CD4-positive, alpha-beta T cell treated with Interleukin-6 at 100 ng/mL for 8 hours (primary cell): ENCODE results near the gene SNRNP25.

ENCODE experiments used
- DNase-seq: peaks from one replicate; pipeline ENCODE4 v3.0.0-alpha.2; 2020; ENCODE audit warnings: mixed read lengths, low spot score

SNRNP25 gene

GRCh38 chr16:63998-64913 is 10.6 kb downstream of the SNRNP25 start:
- DNase-seq: no peak

- DNase-seq: no peak
Measured at GRCh38 chr16:64914-65255, 11.3 kb downstream of the SNRNP25 start.

GRCh38 chr16:65745-66144 is 12.1 kb downstream of the SNRNP25 start:
- peak; percentile 80 for DNase-seq

GRCh38 chr16:66309-67182 is 12.9 kb downstream of the SNRNP25 start:
- no peak for DNase-seq

- no peak for DNase-seq
Measured at GRCh38 chr16:67183-67791, 13.7 kb downstream of the SNRNP25 start.

- DNase-seq: no peak
Measured at GRCh38 chr16:67884-68789, 14.5 kb downstream of the SNRNP25 start.

GRCh38 chr16:69181-69580 is 15.6 kb downstream of the SNRNP25 start:
- DNase-seq: no peak

- DNase-seq: no peak
Measured at GRCh38 chr16:71210-71539, 17.5 kb downstream of the SNRNP25 start.

GRCh38 chr16:71540-72401 is 18.1 kb downstream of the SNRNP25 start:
- DNase-seq: no peak

GRCh38 chr16:72561-73548 is 19.2 kb downstream of the SNRNP25 start, which contains the start of gene RHBDF1:
RHBDF1 (minus strand) TSS chr16:72631; CDS start chr16:65015, 7,616 bp downstream.
- DNase-seq: no peak

- no peak for DNase-seq
Measured at GRCh38 chr16:74051-74746, 20.6 kb downstream of the SNRNP25 start.

- DNase-seq: no peak
Measured at GRCh38 chr16:74747-75334, 21.2 kb downstream of the SNRNP25 start.

- DNase-seq: no peak
Measured at GRCh38 chr16:75580-76501, 22.2 kb downstream of the SNRNP25 start.

GRCh38 chr16:76535-77272 is 23.1 kb downstream of the SNRNP25 start:
- DNase-seq: no peak

GRCh38 chr16:77273-77806 is 23.7 kb downstream of the SNRNP25 start:
- no peak for DNase-seq

- DNase-seq: peak; percentile 82
Measured at GRCh38 chr16:77807-78443, 24.3 kb downstream of the SNRNP25 start, which contains the start of gene MPG. MPG (plus strand) TSS chr16:78225; CDS start chr16:78310, 85 bp downstream.
